ENCODE results near the gene NFKBIB.
A peak's percentile ranks its signal among the peaks of the same experiment; 100 is the strongest.
"Not testable (repeated sequence)": the region's sequence is repeated elsewhere in the genome, so short reads cannot be mapped to it uniquely, and the experiment has no call there.

The NFKBIB gene

GRCh38 chr19:38899447-38900201 is at the start of gene NFKBIB, which contains the start of gene SIRT2:
Gene NFKBIB (plus strand): TSS chr19:38899969. CDS start chr19:38900033, 64 bp downstream.
Gene SIRT2 (minus strand): TSS chr19:38899618. CDS start chr19:38899521, 97 bp downstream.
- peak; percentile 99 for DNase-seq

DNA sequence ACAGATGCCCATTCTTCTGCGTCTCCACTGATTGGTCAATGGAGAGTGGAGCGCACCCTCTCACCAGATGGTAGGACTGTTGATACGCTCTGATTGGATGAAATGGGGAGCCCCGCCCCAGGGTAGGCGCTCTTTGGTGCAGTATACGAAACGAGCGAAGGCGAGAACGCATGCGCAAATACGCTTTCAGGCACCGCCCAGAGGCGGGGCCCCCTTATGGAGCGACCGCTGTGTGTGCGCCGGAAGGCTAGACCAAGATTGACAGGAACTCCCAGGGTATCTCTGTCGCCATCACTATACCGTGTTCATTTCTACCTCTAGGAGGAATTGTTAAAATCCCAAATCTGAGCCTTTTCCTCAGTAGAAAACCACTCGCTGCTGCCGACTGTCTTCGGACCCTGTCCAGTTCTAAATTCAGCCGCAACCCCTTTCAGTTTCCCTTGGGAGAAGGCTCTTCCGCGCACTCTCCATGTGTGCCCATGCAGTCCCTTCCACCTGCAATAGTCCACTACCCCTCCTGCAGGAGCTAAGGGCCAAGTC is 49.3 kb upstream of the NFKBIB start:
- peak; percentile 97 for DNase-seq

DNA sequence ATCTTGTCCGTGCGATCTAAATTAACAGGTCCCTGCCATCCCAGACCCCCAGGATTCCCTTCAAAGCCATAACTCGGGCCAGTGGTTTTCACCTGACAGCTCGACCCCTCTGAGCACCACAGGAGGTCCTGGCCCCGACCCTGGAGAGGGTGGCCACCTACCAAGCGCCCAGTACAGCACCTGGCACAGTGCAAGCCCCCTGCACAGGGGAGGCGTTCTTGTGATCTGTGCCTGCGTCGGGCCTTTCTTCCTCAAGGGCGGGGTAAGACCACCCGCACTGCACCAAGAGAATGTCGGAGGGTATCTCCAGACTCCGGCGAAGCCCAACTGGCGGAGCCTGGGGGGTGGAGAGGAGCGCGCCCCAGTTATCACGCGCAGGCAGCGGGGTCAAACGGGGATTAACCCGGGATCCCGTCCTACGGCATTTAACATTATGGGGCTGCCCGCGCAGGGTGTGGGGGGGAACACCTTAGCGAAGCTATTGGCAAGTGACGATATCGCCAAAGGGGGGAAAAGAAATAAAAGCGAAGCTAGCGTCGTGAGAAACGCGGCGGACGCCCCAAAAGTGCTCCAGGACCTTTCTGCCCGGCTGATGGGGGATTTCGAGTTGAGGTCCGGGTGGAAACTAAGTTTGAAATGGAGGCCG is 48.7 kb upstream of the NFKBIB start:
- peak; percentile 20 for DNase-seq

DNA sequence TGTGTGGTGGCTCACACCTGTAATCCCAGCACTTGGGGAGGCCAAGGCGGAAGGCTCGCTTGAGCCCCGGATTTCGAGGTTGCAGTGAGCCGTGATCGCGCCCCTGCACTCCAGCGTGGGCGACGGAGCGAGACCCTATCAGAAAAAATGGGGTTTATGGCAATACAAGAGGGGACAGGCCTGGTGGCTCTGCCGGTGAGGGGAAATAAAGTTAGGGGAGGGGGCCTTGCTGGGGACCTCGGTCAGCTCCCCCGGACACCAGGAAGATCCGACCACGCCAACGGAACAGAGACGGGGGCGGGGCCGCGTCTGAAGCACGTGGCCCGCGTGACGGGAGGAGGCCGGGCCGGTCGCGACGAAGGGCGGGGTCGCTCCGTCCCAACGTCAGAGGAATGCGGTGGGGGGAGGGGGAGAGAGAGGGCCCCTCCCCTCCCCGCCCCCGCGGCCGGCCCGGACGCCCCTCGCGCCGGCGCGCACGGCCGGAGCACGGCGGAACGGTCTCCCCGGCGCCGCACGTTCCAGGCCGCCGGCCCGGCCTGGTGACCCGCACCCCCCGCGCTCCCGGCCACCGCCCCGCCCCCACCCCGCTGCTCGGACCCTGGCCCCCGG is 48.0 kb upstream of the NFKBIB start:
- peak; percentile 86 for DNase-seq

DNA sequence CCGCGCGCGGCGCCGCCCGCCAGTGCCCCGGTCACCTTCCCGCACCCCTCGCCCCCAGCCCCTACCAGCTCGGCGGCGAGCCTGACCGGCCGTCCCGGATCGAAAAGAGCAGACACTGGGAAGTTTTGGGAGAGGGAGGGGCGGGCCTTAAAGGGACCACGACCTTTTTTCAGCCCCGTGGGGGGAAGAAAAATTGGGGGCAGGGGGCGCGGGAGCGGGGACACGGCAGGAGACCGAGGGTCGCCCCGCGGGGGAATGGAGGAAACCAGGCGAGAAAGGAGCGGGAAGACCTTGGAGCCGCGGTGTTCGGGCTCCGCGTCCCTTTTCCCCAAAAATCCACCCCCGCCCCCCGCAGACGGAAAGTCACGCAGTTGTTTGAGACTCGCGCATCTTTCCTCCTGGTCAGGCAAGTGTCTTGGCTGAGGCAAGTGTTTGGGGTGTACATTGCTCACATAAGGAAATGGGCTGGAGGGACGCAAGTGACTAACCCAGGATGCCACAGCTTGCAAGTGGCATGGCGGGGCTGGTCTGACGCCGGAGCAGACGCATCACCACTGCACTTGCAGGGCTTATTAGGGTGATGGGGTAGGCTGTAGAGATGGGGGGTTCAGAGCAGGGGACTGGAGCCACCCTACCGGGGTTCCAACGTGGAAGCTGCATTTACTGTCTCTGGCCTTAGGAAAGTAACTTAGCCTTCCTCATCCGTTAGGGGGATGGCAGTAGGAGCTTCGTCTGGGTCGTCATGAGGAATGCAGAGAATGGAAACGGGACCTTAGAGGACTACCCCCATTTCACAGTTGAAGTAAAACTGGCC is 47.3 kb upstream of the NFKBIB start:
- DNase-seq: peak; percentile 64

GRCh38 chr19:38853214-38853613 is 46.6 kb upstream of the NFKBIB start:
- DNase-seq: no peak

DNA sequence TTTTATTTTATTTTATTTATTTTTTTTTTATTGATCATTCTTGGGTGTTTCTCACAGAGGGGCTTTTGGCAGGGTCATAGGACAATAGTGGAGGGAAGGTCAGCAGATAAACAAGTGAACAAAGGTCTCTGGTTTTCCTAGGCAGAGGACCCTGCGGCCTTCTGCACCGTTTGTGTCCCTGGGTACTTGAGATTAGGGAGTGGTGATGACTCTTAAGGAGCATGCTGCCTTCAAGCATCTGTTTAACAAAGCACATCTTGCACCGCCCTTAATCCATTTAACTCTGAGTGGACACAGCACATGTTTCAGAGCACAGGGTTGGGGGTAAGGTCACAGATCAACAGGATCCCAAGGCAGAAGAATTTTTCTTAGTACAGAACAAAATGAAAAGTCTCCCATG is 44.8 kb upstream of the NFKBIB start:
- DNase-seq: not testable (repeated sequence)

DNA sequence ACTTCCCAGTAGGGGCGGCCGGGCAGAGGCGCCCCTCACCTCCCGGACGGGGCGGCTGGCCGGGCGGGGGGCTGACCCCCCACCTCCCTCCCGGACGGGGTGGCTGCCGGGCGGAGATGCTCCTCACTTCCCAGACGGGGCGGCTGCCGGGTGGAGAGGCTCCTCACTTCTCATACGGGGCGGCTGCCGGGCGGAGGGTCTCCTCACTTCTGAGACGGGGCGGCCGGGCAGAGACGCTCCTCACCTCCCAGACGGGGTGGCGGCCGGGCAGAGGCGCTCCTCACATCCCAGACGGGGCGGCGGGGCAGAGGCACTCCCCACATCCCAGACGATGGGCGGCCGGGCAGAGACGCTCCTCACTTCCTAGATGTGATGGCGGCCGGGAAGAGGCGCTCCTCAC is 44.0 kb upstream of the NFKBIB start:
- not testable (repeated sequence) for DNase-seq

GRCh38 chr19:38856813-38857212 is 43.0 kb upstream of the NFKBIB start:
- no peak for DNase-seq

DNA sequence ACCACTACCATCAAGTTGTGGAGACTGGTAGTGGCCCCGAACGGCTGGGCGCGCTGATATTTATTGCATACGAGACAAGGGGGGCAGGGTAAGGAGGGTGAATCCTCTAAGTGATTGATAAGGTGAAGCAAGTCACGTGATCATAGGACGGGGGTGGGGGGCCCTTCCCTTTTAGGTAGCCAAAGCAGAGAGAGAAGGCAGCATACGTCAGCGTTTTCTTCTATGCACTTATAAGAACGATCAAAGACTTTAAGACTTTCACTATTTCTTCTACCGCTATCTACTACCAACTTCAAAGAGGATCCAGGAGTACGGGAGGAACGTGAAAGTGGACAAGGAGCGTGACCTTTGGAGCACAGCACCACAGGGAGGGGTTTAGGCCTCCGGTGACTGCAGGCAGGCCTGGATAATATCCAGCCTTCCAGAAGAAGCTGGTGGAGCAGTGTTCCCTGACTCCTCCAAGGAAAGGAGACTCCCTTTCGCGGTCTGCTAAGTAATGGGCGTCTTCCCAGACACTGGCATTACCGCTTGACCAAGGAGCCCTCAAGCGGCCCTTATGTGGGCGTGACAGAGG is 40.1 kb upstream of the NFKBIB start:
- not testable (repeated sequence) for DNase-seq

DNA sequence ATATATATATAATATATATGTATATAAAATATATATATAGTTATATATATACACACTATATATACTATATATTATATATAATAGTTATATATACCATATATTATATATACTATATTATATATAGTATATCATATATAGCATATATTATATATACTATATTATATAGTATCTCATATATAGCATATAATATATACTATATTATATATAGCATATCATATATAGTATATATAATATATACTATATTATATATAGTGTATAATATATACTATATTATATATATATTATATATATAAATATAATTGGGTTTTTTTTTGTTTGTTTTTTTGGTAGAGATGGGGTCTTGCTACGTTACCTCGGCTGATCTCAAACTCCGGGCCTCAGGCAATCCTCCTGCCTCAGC is 38.4 kb upstream of the NFKBIB start:
- no peak for DNase-seq

- DNase-seq: no peak
These were observed 37.3 kb upstream of the NFKBIB start for GRCh38 chr19:38862321-38863059.

DNA sequence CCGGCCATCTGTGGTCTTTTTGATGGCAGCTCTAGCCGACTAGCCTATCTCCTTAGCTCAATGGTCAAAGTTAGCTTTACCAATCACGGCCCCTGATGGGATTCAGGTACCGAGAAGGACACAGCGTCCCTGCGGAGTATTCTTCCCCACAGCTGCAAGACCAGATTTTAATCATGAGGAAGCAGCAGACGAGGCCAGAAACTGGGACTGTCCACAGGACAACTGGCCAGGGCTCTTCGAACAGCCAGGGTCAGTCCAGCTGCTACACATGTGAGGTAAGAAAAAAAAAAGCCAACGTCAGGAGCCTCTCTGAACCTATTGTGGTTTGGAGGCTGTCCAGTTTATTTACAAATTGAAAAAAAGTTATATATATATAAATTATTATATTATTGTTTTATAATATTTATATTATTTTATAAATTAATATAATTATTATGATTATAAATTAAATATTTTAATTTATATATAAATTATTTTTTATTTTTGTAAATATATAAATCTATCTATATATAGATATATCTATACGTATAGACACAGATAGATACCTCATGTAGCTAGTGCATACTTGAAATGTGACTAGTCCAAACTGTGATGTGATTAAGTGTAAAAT is 32.5 kb upstream of the NFKBIB start:
- no peak for DNase-seq

DNA sequence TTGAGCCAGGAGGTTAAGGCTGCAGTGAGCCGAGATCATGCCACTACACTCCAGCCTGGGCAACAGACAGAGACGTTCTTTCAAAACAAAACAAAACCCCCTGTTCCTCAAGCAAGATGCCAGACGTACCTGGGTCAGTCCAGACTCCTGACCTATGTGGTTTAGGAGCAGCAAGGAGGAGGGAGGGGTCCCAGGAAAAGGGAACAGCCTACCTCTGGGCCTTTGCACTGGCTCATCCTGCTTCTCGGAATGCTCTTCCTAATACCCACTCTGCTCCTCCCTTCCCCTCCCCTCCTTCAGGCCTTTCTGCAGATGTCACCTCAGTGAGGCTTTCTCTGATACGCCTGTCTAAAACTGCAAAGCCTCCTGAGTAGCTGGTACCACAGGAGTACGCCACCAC is 31.2 kb upstream of the NFKBIB start:
- no peak for DNase-seq

GRCh38 chr19:38869160-38869835 is 30.5 kb upstream of the NFKBIB start:
- DNase-seq: no peak

DNA sequence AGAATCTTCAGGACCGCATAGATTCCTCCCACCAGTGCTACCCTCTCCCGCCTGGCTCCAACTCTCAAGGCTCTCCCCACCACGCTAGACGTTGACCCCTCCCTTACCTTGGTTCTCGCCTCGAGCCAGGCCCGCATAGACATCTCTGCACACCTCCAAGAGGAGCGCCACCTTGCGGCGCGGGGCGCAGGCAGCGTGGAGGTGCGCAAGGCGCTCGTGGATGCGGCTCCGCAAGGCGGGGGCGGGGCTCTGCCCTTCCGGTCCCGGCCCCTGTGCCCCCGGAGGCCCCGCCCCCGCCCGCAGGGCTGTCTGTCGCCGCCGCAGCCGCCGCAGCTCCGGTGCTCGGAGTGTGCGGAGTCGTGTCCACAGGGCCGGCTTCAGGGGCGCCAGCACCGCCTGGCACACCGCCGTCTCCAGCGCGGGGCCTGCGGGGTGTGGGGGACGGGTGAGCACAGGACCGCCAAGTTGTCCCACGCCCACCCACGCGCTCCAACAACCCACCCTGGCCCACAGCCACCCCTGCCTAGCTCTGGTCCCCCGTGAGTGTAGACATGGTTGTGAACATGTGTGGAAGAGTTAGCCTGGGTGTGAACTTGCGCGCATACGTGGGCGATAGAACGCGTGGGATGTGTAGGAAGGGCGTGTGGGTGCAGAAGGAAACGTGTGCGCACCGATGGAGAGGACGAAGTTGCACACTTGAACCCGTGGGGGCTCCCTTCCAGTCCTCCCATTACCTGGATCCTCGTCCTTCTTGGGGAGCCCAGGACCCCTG is 29.7 kb upstream of the NFKBIB start:
- peak; percentile 94 for DNase-seq

- DNase-seq: no peak
These were observed 29.2 kb upstream of the NFKBIB start for GRCh38 chr19:38870612-38871011.

DNA sequence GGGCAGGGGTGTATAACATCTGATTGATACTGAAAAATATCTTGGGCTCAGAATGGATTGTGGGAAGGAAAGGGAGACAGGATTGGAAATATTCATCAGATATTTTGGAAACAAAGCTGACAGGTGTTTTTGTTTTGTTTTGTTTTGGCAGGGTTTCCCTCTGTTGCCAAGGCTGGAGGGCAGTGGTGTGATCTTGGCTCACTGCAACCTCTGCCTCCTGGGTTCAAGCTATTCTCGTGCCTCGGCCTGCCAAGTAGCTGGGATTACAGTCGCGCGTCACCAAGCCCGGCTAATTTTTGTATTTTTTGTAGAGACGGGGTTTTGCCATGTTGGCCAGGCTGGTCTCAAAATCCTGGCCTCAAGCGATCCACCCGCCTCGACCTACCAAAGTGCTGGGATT is 26.4 kb upstream of the NFKBIB start:
- not testable (repeated sequence) for DNase-seq

DNA sequence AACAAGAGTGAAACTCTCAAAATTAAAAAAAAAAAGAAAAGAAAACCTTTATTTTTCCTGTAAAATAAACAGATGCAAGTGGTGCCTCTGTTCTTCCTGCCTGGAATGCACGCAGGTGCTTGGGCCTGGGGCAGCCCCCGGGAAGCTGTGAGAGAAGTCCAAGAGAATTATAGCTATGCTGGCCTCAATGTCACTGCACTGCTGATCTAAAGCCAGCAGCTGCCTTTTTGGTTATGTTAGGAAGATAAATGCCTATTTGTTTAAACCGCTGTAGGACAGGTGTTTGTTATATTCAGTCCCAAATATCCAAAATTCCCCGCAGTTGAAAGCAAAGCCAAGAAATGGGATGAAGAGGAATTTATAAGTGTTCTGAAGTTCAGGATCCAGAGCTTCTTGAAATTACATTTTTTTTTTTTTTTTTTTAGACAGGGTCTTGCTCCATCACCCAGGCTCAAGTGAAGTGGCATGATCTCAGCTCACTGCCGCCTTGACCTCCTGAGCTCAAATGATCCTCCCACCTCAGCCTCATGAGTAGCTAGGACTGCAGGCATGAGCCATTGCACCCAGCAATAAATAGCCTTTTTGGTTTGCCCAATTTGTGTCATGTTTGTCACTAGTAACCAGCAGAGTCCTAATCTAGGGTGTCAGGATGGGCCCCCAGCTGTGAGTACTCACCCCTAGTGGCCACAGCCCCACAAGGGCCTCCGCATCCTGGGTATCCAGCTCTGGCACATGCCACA is 23.9 kb upstream of the NFKBIB start:
- no peak for DNase-seq
